ENCODE measurements around the gene AGXT2.
"Not testable (repeated sequence)": the region's sequence is repeated elsewhere in the genome, so short reads cannot be mapped to it uniquely, and the experiment has no call there.

AGXT2 gene

GRCh38 chr5:34998058-34998789 is 49.5 kb downstream of the AGXT2 start:
- no peaks in the 10 kb centered on the region for H3K36me3 ChIP-seq (ENCODE audit: control insufficient read depth, insufficient read depth, low read length)
- no peaks in the 10 kb centered on the region; the same call in 1 of the 2 replicates for H3K9me3 ChIP-seq (ENCODE audit: control insufficient read depth, insufficient read depth, low read length)
- no peaks in the 10 kb centered on the region for H3K27me3 ChIP-seq (ENCODE audit: control insufficient read depth, insufficient read depth, low read length)
- no peak overlapping the region for H3K27ac ChIP-seq (ENCODE audit: low read depth, low read length)
- H3K4me3 ChIP-seq (ENCODE audit: low read depth, low read length): no peak overlapping the region
- no peaks in the 10 kb centered on the region for H3K4me1 ChIP-seq (ENCODE audit: control insufficient read depth, insufficient read depth, low read length)
- no peak overlapping the region for H3K9ac ChIP-seq (ENCODE audit: low read depth, low read length)

GRCh38 chr5:34996261-34996660 is 51.5 kb downstream of the AGXT2 start:
- no peak overlapping the region for H3K9ac ChIP-seq (ENCODE audit: low read depth, low read length)
- no peaks in the 10 kb centered on the region for H3K36me3 ChIP-seq (ENCODE audit: control insufficient read depth, insufficient read depth, low read length)
- no peaks in the 10 kb centered on the region for H3K4me1 ChIP-seq (ENCODE audit: control insufficient read depth, insufficient read depth, low read length)
- no peak overlapping the region for H3K27ac ChIP-seq (ENCODE audit: low read depth, low read length)
- H3K27me3 ChIP-seq (ENCODE audit: control insufficient read depth, insufficient read depth, low read length): no peaks in the 10 kb centered on the region
- no peaks in the 10 kb centered on the region; the same call in 1 of the 2 replicates for H3K9me3 ChIP-seq (ENCODE audit: control insufficient read depth, insufficient read depth, low read length)
- no peak overlapping the region for H3K4me3 ChIP-seq (ENCODE audit: low read depth, low read length)

GRCh38 chr5:34993951-34994350 is 53.8 kb downstream of the AGXT2 start:
- H3K36me3 ChIP-seq (ENCODE audit: control insufficient read depth, insufficient read depth, low read length): no peaks in the 10 kb centered on the region
- H3K4me1 ChIP-seq (ENCODE audit: control insufficient read depth, insufficient read depth, low read length): no peaks in the 10 kb centered on the region
- no peak overlapping the region for H3K9ac ChIP-seq (ENCODE audit: low read depth, low read length)
- no peaks in the 10 kb centered on the region for H3K27me3 ChIP-seq (ENCODE audit: control insufficient read depth, insufficient read depth, low read length)
- H3K4me3 ChIP-seq (ENCODE audit: low read depth, low read length): no peak overlapping the region
- H3K27ac ChIP-seq (ENCODE audit: low read depth, low read length): no peak overlapping the region
- H3K9me3 ChIP-seq (ENCODE audit: control insufficient read depth, insufficient read depth, low read length): no peaks in the 10 kb centered on the region; the same call in 1 of the 2 replicates

GRCh38 chr5:34991486-34992238 is 56.1 kb downstream of the AGXT2 start:
- no peaks in the 10 kb centered on the region for H3K27me3 ChIP-seq (ENCODE audit: control insufficient read depth, insufficient read depth, low read length)
- peaks cover 2% of the 10 kb centered on the region; the same call in 1 of the 2 replicates for H3K9me3 ChIP-seq (ENCODE audit: control insufficient read depth, insufficient read depth, low read length)
- no peak overlapping the region for H3K27ac ChIP-seq (ENCODE audit: low read depth, low read length)
- H3K4me3 ChIP-seq (ENCODE audit: low read depth, low read length): no peak overlapping the region
- no peaks in the 10 kb centered on the region for H3K4me1 ChIP-seq (ENCODE audit: control insufficient read depth, insufficient read depth, low read length)
- no peaks in the 10 kb centered on the region for H3K36me3 ChIP-seq (ENCODE audit: control insufficient read depth, insufficient read depth, low read length)
- H3K9ac ChIP-seq (ENCODE audit: low read depth, low read length): no peak overlapping the region

- Histone ChIP-seq H3K27ac (ENCODE audit: low read depth, low read length) (no peak overlapping the region), H3K27me3 (ENCODE audit: control insufficient read depth, insufficient read depth, low read length) (no peaks in the 10 kb centered on the region), H3K9ac (ENCODE audit: low read depth, low read length) (no peak overlapping the region), H3K4me3 (ENCODE audit: low read depth, low read length) (no peak overlapping the region), H3K36me3 (ENCODE audit: control insufficient read depth, insufficient read depth, low read length) (no peaks in the 10 kb centered on the region), H3K4me1 (ENCODE audit: control insufficient read depth, insufficient read depth, low read length) (no peaks in the 10 kb centered on the region), H3K9me3 (ENCODE audit: control insufficient read depth, insufficient read depth, low read length) (peaks cover 16% of the 10 kb centered on the region)
Measured at GRCh38 chr5:34986965-34987364, 60.8 kb downstream of the AGXT2 start.

GRCh38 chr5:34982823-34983222 is 64.9 kb downstream of the AGXT2 start:
- Histone ChIP-seq H3K9me3 (ENCODE audit: control insufficient read depth, insufficient read depth, low read length) (peaks cover 16% of the 10 kb centered on the region), H3K36me3 (ENCODE audit: control insufficient read depth, insufficient read depth, low read length) (no peaks in the 10 kb centered on the region)

GRCh38 chr5:34978681-34979080 is 69.1 kb downstream of the AGXT2 start:
- Histone ChIP-seq H3K4me3 (ENCODE audit: low read depth, low read length) (no peak overlapping the region), H3K36me3 (ENCODE audit: control insufficient read depth, insufficient read depth, low read length) (no peaks in the 10 kb centered on the region), H3K27me3 (ENCODE audit: control insufficient read depth, insufficient read depth, low read length) (no peaks in the 10 kb centered on the region), H3K9me3 (ENCODE audit: control insufficient read depth, insufficient read depth, low read length) (no peaks in the 10 kb centered on the region; the same call in 1 of the 2 replicates), H3K4me1 (ENCODE audit: control insufficient read depth, insufficient read depth, low read length) (no peaks in the 10 kb centered on the region), H3K9ac (ENCODE audit: low read depth, low read length) (no peak overlapping the region), H3K27ac (ENCODE audit: low read depth, low read length) (no peak overlapping the region)

More at GRCh38 chr5:34982823-34983222, 64.9 kb downstream of the AGXT2 start:
- Histone ChIP-seq H3K9ac (ENCODE audit: low read depth, low read length) (no peak overlapping the region), H3K4me3 (ENCODE audit: low read depth, low read length) (no peak overlapping the region), H3K27ac (ENCODE audit: low read depth, low read length) (no peak overlapping the region), H3K27me3 (ENCODE audit: control insufficient read depth, insufficient read depth, low read length) (no peaks in the 10 kb centered on the region), H3K4me1 (ENCODE audit: control insufficient read depth, insufficient read depth, low read length) (no peaks in the 10 kb centered on the region)

- no peak overlapping the region for H3K4me3 ChIP-seq (ENCODE audit: low read depth, low read length)
- H3K9ac ChIP-seq (ENCODE audit: low read depth, low read length): no peak overlapping the region
- H3K27ac ChIP-seq (ENCODE audit: low read depth, low read length): no peak overlapping the region
- no peaks in the 10 kb centered on the region; the same call in 1 of the 2 replicates for H3K9me3 ChIP-seq (ENCODE audit: control insufficient read depth, insufficient read depth, low read length)
- no peaks in the 10 kb centered on the region for H3K27me3 ChIP-seq (ENCODE audit: control insufficient read depth, insufficient read depth, low read length)
- no peaks in the 10 kb centered on the region for H3K4me1 ChIP-seq (ENCODE audit: control insufficient read depth, insufficient read depth, low read length)
- no peaks in the 10 kb centered on the region for H3K36me3 ChIP-seq (ENCODE audit: control insufficient read depth, insufficient read depth, low read length)
Measured at GRCh38 chr5:34977934-34978613, 69.7 kb downstream of the AGXT2 start.

- Histone ChIP-seq H3K27me3 (ENCODE audit: control insufficient read depth, insufficient read depth, low read length) (no peaks in the 10 kb centered on the region), H3K27ac (ENCODE audit: low read depth, low read length) (no peak overlapping the region), H3K4me3 (ENCODE audit: low read depth, low read length) (no peak overlapping the region), H3K4me1 (ENCODE audit: control insufficient read depth, insufficient read depth, low read length) (no peaks in the 10 kb centered on the region), H3K36me3 (ENCODE audit: control insufficient read depth, insufficient read depth, low read length) (no peaks in the 10 kb centered on the region), H3K9ac (ENCODE audit: low read depth, low read length) (no peak overlapping the region), H3K9me3 (ENCODE audit: control insufficient read depth, insufficient read depth, low read length) (no peaks in the 10 kb centered on the region)
Measured at GRCh38 chr5:34976347-34976746, 71.4 kb downstream of the AGXT2 start.

- H3K9ac ChIP-seq (ENCODE audit: low read depth, low read length); H3K36me3 ChIP-seq (ENCODE audit: control insufficient read depth, insufficient read depth, low read length); H3K4me1 ChIP-seq (ENCODE audit: control insufficient read depth, insufficient read depth, low read length); H3K27me3 ChIP-seq (ENCODE audit: control insufficient read depth, insufficient read depth, low read length); H3K4me3 ChIP-seq (ENCODE audit: low read depth, low read length); H3K9me3 ChIP-seq (ENCODE audit: control insufficient read depth, insufficient read depth, low read length); H3K27ac ChIP-seq (ENCODE audit: low read depth, low read length): not testable (repeated sequence)
Measured at GRCh38 chr5:34971655-34972054, 76.1 kb downstream of the AGXT2 start.

GRCh38 chr5:34970552-34970951 is 77.2 kb downstream of the AGXT2 start:
- H3K27ac ChIP-seq (ENCODE audit: low read depth, low read length): no peak overlapping the region
- H3K4me3 ChIP-seq (ENCODE audit: low read depth, low read length): no peak overlapping the region
- H3K27me3 ChIP-seq (ENCODE audit: control insufficient read depth, insufficient read depth, low read length): no peaks in the 10 kb centered on the region
- no peaks in the 10 kb centered on the region for H3K9me3 ChIP-seq (ENCODE audit: control insufficient read depth, insufficient read depth, low read length)
- no peaks in the 10 kb centered on the region for H3K36me3 ChIP-seq (ENCODE audit: control insufficient read depth, insufficient read depth, low read length)
- H3K4me1 ChIP-seq (ENCODE audit: control insufficient read depth, insufficient read depth, low read length): no peaks in the 10 kb centered on the region
- no peak overlapping the region for H3K9ac ChIP-seq (ENCODE audit: low read depth, low read length)

Measured in HUES48 (cell line).